CD4-positive, alpha-beta memory T cell (primary cell): ENCODE data around the gene KEL. TPM values are rescaled to one million over a fixed set of nuclear protein-coding genes. Genes with fewer than 3 reads are reported as not detected.

Source experiments
- CTCF ChIA-PET: fragments of 350-600 bp; sonication (Branson Sonifier 250); formaldehyde crosslinking; loops from one replicate; lab custom pipeline; 2021; ENCODE audit warnings: inconsistent platforms; ENCODE audit not compliant: partially characterized antibody; lab: Charles Lee
- POLR2A ChIA-PET: fragments of 350-600 bp; sonication (Branson Sonifier 250); formaldehyde crosslinking; loops from one replicate; lab custom pipeline; 2021; ENCODE audit not compliant: partially characterized antibody; lab: Charles Lee
- DNase-seq, 5 donors: peaks; one replicate each; pipeline versions ENCODE4 v3.0.0 to v3.0.0-alpha.2; 2020 to 2022; ENCODE audit warnings: mixed read lengths in 1 of 5
- H3K27ac ChIP-seq: one replicate; pipeline ENCODE4 v1.7.0; 2013; ENCODE audit warnings: low read depth, low read length
- H3K27me3 ChIP-seq: 2 replicates; pipeline ENCODE4 v1.7.0; 2013; ENCODE audit warnings: mild to moderate bottlenecking, low read length, moderate library complexity; ENCODE audit not compliant: insufficient read depth
- H3K36me3 ChIP-seq: 2 replicates; pipeline ENCODE4 v1.7.0; 2013; ENCODE audit warnings: mild to moderate bottlenecking, low read length, moderate library complexity; ENCODE audit not compliant: insufficient read depth
- H3K4me1 ChIP-seq: 2 replicates; pipeline ENCODE4 v1.7.0; 2013; ENCODE audit warnings: mild to moderate bottlenecking, low read length, moderate library complexity; ENCODE audit not compliant: insufficient read depth
- H3K4me3 ChIP-seq, 2 donors: one replicate each; pipeline ENCODE4 v1.7.0; 2013; ENCODE audit warnings: low read length in 2 of 2, mild to moderate bottlenecking in 1 of 2
- H3K9me3 ChIP-seq, 2 donors: one replicate each; pipeline ENCODE4 v1.7.0; 2013; ENCODE audit warnings: low read length in 2 of 2, control low read depth in 1 of 2; ENCODE audit not compliant: control insufficient read depth in 1 of 2
- H3K27ac Mint-ChIP-seq, 7 donors: one replicate each; pipeline ENCODE4 v1.8.0; 2020 to 2021; ENCODE audit warnings: mixed read lengths in 7 of 7, mild to moderate bottlenecking in 6 of 7, inconsistent platforms in 3 of 7, moderate library complexity in 3 of 7
- H3K27me3 Mint-ChIP-seq, 2 donors: one replicate each; pipeline ENCODE4 v1.8.0; 2020 to 2021; ENCODE audit warnings: mixed read lengths in 2 of 2
- H3K36me3 Mint-ChIP-seq, 2 donors: one replicate each; pipeline ENCODE4 v1.8.0; 2020 to 2021; ENCODE audit warnings: mixed read lengths in 2 of 2, inconsistent platforms in 1 of 2, mild to moderate bottlenecking in 1 of 2
- H3K4me1 Mint-ChIP-seq, 4 donors: one replicate each; pipeline ENCODE4 v1.8.0; 2020 to 2021; ENCODE audit warnings: mixed read lengths in 4 of 4, mild to moderate bottlenecking in 1 of 4
- H3K4me3 Mint-ChIP-seq, 8 donors: one replicate each; pipeline ENCODE4 v1.8.0; 2020 to 2021; ENCODE audit warnings: mixed read lengths in 8 of 8, mild to moderate bottlenecking in 7 of 8, moderate library complexity in 6 of 8, inconsistent platforms in 3 of 8
- H3K9me3 Mint-ChIP-seq, 8 donors: one replicate each; pipeline ENCODE4 v1.8.0; 2020 to 2021; ENCODE audit warnings: mixed read lengths in 8 of 8, mild to moderate bottlenecking in 5 of 8, inconsistent platforms in 3 of 8, moderate library complexity in 1 of 8
- intact Hi-C: fragments of 100-400 bp; cut with micrococcal nuclease; formaldehyde crosslinking; loops from one replicate; pipeline ENCODE4 v1.15.1; 2023
- polyA plus RNA-seq, 2 donors: library from polyadenylated mRNA; unstranded; fragments of 300-500 nt; fragmentation: Illumina TruSeq; gene quantifications; one replicate each; pipeline ENCODE4 v1.2.3, GENCODE V29; 2021
- total RNA-seq, 2 experiments: library from RNA; stranded (reverse); gene quantifications; one replicate each; pipeline ENCODE4 v1.2.3, GENCODE V29; 2021

Gene KEL
- total and polyA plus RNA-seq, 4 experiments from 2014 or later: 0.20 to 0.61 TPM; not detected in 2

- Histone ChIP-seq H3K4me3 (no peak overlapping the region), H3K9me3 (peaks cover 0 to 6% of the 10 kb centered on the region in 2 donors), H3K36me3 (no peaks in the 10 kb centered on the region), H3K27me3 (no peaks in the 10 kb centered on the region), H3K27ac (no peak overlapping the region), H3K4me1 (no peaks in the 10 kb centered on the region)
- Mint-ChIP-seq H3K9me3 (peaks cover 0 to 16% (median 9%) of the 10 kb centered on the region in 8 donors), H3K27ac (no peak overlapping the region), H3K36me3 (no peaks in the 10 kb centered on the region), H3K27me3 (peaks cover 18 to 22% of the 10 kb centered on the region in 2 donors), H3K4me3 (no peak overlapping the region), H3K4me1 (no peaks in the 10 kb centered on the region)
- intact Hi-C loops: no loop called here
- no peak for DNase-seq
- ChIA-PET CTCF (no interaction called here), POLR2A (no interaction called here)
Measured at GRCh38 chr7:142950235-142950634, 11.9 kb downstream of the KEL start.

GRCh38 chr7:142948603-142949002 lies 13.6 kb downstream of the KEL start:
- Histone ChIP-seq H3K27me3 (no peaks in the 10 kb centered on the region), H3K4me1 (no peaks in the 10 kb centered on the region), H3K27ac (no peak overlapping the region), H3K36me3 (no peaks in the 10 kb centered on the region), H3K4me3 (no peak overlapping the region), H3K9me3 (no peaks in the 10 kb centered on the region)
- ChIA-PET CTCF (no interaction called here), POLR2A (no interaction called here)
- Mint-ChIP-seq H3K27ac (no peak overlapping the region), H3K9me3 (peaks cover 0 to 3% (median 0%) of the 10 kb centered on the region in 8 donors), H3K36me3 (no peaks in the 10 kb centered on the region), H3K4me1 (no peaks in the 10 kb centered on the region), H3K27me3 (peaks cover 23 to 30% of the 10 kb centered on the region in 2 donors), H3K4me3 (no peak overlapping the region)
- no peak for DNase-seq
- intact Hi-C loops: no loop called here

- H3K27me3 Mint-ChIP-seq: peaks cover 23 to 37% of the 10 kb centered on the region in 2 donors
- POLR2A ChIA-PET: no interaction called here
- no peaks in the 10 kb centered on the region for H3K36me3 Mint-ChIP-seq
- Histone ChIP-seq H3K4me3 (no peak overlapping the region), H3K4me1 (no peaks in the 10 kb centered on the region), H3K27ac (no peak overlapping the region), H3K36me3 (no peaks in the 10 kb centered on the region), H3K27me3 (no peaks in the 10 kb centered on the region), H3K9me3 (no peaks in the 10 kb centered on the region)
- CTCF ChIA-PET: no interaction called here
- H3K27ac Mint-ChIP-seq: no peak overlapping the region
- no peaks in the 10 kb centered on the region for H3K9me3 Mint-ChIP-seq
- no peak for DNase-seq
- intact Hi-C loops: no loop called here
- H3K4me3 Mint-ChIP-seq: no peak overlapping the region
- H3K4me1 Mint-ChIP-seq: no peaks in the 10 kb centered on the region
Measured at GRCh38 chr7:142945001-142945400, 17.2 kb downstream of the KEL start.

GRCh38 chr7:142943706-142944268 lies 18.4 kb downstream of the KEL start:
- H3K4me1 Mint-ChIP-seq: peaks cover 0 to under 1% (median 0%) of the 10 kb centered on the region in 4 donors
- no peaks in the 10 kb centered on the region for H3K36me3 ChIP-seq
- no peaks in the 10 kb centered on the region for H3K36me3 Mint-ChIP-seq
- DNase-seq: no peak
- ChIA-PET POLR2A (no interaction called here), CTCF (no interaction called here)
- no peak overlapping the region for H3K27ac Mint-ChIP-seq
- no peak overlapping the region for H3K27ac ChIP-seq
- intact Hi-C loops: no loop called here
- H3K4me3 Mint-ChIP-seq: no peak overlapping the region
- no peaks in the 10 kb centered on the region for H3K27me3 ChIP-seq
- H3K4me1 ChIP-seq: no peaks in the 10 kb centered on the region
- peaks cover 22 to 34% of the 10 kb centered on the region in 2 donors for H3K27me3 Mint-ChIP-seq
- no peaks in the 10 kb centered on the region for H3K9me3 ChIP-seq
- H3K9me3 Mint-ChIP-seq: no peaks in the 10 kb centered on the region
- H3K4me3 ChIP-seq: no peak overlapping the region

GRCh38 chr7:142942746-142943145 lies 19.4 kb downstream of the KEL start:
- Mint-ChIP-seq H3K4me3 (no peak overlapping the region), H3K27ac (no peak overlapping the region), H3K9me3 (no peaks in the 10 kb centered on the region), H3K36me3 (no peaks in the 10 kb centered on the region), H3K4me1 (peaks cover 0 to 2% (median 0%) of the 10 kb centered on the region in 4 donors), H3K27me3 (peaks cover 22 to 31% of the 10 kb centered on the region in 2 donors)
- no peaks in the 10 kb centered on the region for H3K27me3 ChIP-seq
- no peaks in the 10 kb centered on the region for H3K4me1 ChIP-seq
- ChIA-PET POLR2A (no interaction called here), CTCF (no interaction called here)
- intact Hi-C loops: no loop called here
- no peaks in the 10 kb centered on the region for H3K36me3 ChIP-seq
- no peak overlapping the region for H3K27ac ChIP-seq
- DNase-seq: no peak
- H3K4me3 ChIP-seq: no peak overlapping the region
- H3K9me3 ChIP-seq: no peaks in the 10 kb centered on the region

- intact Hi-C loops: no loop called here
- no peak for DNase-seq
- CTCF ChIA-PET: no interaction called here
- no peaks in the 10 kb centered on the region for H3K9me3 ChIP-seq
- Mint-ChIP-seq H3K27me3 (peaks cover 20 to 29% of the 10 kb centered on the region in 2 donors), H3K9me3 (no peaks in the 10 kb centered on the region), H3K36me3 (no peaks in the 10 kb centered on the region), H3K4me1 (peaks cover 0 to 2% (median 0%) of the 10 kb centered on the region in 4 donors), H3K4me3 (no peak overlapping the region), H3K27ac (peak overlapping the region in 1 of 7 donors; percentile 24)
- no peak overlapping the region for H3K27ac ChIP-seq
- POLR2A ChIA-PET: no interaction called here
- H3K4me1 ChIP-seq: no peaks in the 10 kb centered on the region
- H3K27me3 ChIP-seq: no peaks in the 10 kb centered on the region
- no peak overlapping the region for H3K4me3 ChIP-seq
- H3K36me3 ChIP-seq: no peaks in the 10 kb centered on the region
Measured at GRCh38 chr7:142941541-142941940, 20.6 kb downstream of the KEL start.

GRCh38 chr7:142940966-142941535 lies 21.1 kb downstream of the KEL start:
- no peak for DNase-seq
- no peaks in the 10 kb centered on the region for H3K4me1 ChIP-seq
- no peaks in the 10 kb centered on the region for H3K27me3 ChIP-seq
- ChIA-PET CTCF (no interaction called here), POLR2A (no interaction called here)
- no peaks in the 10 kb centered on the region for H3K9me3 ChIP-seq
- no peaks in the 10 kb centered on the region for H3K36me3 Mint-ChIP-seq
- no peak overlapping the region for H3K4me3 ChIP-seq
- no peaks in the 10 kb centered on the region for H3K9me3 Mint-ChIP-seq
- H3K4me1 Mint-ChIP-seq: peaks cover 0 to 2% (median 0%) of the 10 kb centered on the region in 4 donors
- no peak overlapping the region for H3K4me3 Mint-ChIP-seq
- H3K27ac Mint-ChIP-seq: no peak overlapping the region
- intact Hi-C loops: no loop called here
- no peaks in the 10 kb centered on the region for H3K36me3 ChIP-seq
- H3K27ac ChIP-seq: no peak overlapping the region
- peaks cover 22 to 31% of the 10 kb centered on the region in 2 donors for H3K27me3 Mint-ChIP-seq
